ENCODE results near the gene CACNA1D.

Gene CACNA1D

DNA sequence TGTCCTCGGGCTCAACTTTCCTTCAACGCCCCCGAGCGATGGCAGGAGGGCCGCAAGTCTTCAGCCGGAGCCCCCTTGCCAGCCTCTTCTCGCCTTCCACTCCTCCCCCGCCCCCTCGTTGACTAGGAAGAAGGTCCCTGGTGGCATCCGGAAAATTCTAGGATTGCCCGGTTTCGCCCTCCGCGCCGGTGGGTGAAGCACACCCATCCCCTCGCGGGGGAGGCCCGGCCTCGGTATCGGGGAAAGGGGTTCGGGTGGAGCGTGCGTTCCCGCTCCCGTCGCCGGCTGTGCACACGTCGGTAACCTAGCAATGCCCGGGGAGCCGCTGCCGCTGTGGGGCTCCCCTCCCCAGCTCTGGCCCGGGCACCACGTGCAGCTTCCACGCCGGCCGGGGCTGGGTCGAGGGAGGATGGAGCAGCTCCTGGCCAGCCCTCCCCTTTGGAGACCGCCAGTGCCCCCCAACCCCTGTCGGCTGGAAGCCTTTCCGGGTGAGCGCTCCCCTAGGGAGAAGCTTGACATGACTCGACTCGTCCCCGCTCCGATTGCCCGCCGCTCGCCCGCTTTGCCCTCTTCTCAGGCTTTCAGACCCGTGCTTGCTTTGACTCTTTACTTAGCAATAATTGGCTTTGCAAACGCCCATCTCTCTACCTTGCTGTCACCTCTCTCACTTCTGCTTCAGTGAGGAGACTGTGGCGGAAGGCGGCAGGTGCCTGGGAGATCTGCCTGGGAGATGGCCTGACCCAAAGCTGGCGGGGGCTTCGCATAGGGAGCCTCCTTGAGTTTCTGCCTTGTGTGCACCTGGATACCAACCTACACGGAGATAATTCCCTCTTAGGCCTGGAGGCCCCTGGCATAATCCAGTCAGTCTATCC is 1.3 kb downstream of the CACNA1D start:
- H3K27ac ChIP-seq, result no peak overlapping the region
- TF ChIP-seq, protein P1, sequence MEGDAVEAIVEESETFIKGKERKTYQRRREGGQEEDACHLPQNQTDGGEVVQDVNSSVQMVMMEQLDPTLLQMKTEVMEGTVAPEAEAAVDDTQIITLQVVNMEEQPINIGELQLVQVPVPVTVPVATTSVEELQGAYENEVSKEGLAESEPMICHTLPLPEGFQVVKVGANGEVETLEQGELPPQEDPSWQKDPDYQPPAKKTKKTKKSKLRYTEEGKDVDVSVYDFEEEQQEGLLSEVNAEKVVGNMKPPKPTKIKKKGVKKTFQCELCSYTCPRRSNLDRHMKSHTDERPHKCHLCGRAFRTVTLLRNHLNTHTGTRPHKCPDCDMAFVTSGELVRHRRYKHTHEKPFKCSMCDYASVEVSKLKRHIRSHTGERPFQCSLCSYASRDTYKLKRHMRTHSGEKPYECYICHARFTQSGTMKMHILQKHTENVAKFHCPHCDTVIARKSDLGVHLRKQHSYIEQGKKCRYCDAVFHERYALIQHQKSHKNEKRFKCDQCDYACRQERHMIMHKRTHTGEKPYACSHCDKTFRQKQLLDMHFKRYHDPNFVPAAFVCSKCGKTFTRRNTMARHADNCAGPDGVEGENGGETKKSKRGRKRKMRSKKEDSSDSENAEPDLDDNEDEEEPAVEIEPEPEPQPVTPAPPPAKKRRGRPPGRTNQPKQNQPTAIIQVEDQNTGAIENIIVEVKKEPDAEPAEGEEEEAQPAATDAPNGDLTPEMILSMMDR (IDR thresholded peaks at IDR 0.05), result no peak
- no peak for TF ChIP-seq ZFX (IDR thresholded peaks at IDR 0.05; ENCODE audit: borderline replicate concordance)

DNA sequence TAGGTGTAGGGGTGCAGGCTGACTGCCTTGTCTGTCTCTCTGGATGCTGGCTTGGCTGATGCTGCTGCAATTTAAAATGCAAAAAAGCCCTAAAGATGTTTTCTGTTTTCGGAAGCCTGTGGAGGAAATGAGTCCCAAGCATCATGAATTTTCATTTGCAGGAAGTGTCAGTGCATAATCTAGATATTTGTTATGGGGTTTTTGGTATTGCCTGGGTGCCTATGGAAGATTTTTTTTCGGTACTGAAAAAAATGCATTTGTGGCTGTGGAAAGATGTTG is 1.9 kb downstream of the CACNA1D start:
- no peak overlapping the region for H3K27ac ChIP-seq
- no peak for TF ChIP-seq ZFX (IDR thresholded peaks at IDR 0.05; ENCODE audit: borderline replicate concordance)
- TF ChIP-seq, protein P1 (IDR thresholded peaks at IDR 0.05), result no peak

DNA sequence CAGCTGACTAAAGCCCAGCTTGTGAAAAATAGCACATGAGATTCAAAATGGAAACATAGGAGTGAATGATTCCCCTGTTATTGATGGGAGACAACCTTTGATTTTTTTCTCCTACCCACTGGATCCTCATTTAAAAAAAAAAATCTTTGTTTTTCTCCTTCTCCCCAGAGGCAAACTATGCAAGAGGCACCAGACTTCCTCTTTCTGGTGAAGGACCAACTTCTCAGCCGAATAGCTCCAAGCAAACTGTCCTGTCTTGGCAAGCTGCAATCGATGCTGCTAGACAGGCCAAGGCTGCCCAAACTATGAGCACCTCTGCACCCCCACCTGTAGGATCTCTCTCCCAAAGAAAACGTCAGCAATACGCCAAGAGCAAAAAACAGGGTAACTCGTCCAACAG is 2.6 kb downstream of the CACNA1D start:
- TF ChIP-seq ZFX (IDR thresholded peaks at IDR 0.05; ENCODE audit: borderline replicate concordance), result no peak

DNA sequence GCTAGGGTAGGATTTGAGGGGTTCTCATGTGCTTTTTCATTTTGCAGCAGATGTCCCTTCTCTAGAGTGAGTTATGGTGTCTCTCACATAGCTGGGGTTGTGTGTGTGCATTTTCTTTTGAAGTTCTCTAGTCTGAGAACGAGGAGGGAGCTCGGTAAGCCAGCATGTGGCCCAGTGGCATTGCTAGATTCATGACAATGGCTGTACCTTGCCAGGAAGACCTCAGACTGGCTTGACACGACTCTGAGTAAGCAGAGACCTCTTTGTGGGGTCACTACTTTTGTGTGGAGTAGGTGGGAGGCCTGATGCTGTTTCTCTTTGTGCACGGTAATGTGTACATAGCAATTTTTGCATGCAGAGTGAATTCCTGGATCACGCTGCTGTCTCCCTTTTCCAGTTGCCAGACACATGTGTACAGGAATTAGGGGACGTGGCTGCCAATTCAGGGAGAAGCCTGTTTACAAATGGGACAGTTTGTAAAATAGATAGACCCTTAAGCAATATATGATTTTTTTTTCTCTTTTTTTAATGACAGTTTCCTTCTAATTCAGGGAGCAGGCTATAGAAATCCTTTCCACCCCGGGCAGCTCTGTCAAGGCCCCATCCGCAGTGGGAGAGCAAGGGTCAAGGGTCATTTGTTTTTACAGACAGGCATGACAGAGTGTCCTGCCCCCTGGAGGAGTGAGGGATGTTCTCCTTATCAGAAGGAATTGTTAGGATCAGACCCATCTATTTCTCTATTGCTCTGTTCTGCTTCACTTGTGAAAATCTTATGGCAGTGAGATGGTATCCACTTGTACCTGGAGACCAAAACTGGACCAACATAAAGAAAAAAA is 4.6 kb downstream of the CACNA1D start:
- no peak overlapping the region for H3K27ac ChIP-seq
- TF ChIP-seq, protein P1 (IDR thresholded peaks at IDR 0.05), result peak; percentile 24; the same call in 1 of the 2 replicates
- no peak for TF ChIP-seq ZFX (IDR thresholded peaks at IDR 0.05; ENCODE audit: borderline replicate concordance)

More for the DNA sequence above, 2.6 kb downstream of the CACNA1D start:
- no peak overlapping the region for H3K27ac ChIP-seq

DNA sequence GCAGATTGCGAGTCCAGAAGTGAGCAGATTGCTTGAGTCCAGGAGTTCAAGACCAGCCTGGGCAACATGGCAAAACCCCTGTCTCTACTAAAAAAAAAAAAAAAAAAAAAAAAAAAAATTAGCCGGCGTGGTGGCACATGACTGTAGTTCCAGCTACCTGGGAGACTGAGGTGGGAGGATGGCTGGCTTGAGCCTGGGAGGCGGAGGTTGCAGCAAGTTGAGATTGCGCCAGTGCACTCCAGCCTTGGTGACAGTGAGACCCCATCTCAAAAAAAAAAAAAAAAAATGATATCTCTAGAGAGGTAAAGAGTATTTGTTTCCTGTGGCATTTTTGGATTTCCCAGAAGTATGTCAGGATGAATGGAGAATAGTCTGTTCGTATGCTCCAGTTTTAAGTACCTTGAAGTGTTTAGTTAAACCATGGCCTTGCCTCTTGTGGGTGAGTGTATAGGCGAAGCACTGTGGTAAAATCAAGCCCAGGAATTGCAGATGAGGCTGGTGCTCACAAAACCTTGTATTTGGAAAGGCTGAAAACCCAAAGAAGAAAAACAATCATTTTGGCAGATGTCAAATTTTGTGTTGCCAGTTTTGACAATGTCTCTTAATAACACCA is 5.9 kb downstream of the CACNA1D start:
- H3K27ac ChIP-seq, result no peak overlapping the region
- TF ChIP-seq, protein P1 (IDR thresholded peaks at IDR 0.05), result no peak
- no peak for TF ChIP-seq ZFX (IDR thresholded peaks at IDR 0.05; ENCODE audit: borderline replicate concordance)

DNA sequence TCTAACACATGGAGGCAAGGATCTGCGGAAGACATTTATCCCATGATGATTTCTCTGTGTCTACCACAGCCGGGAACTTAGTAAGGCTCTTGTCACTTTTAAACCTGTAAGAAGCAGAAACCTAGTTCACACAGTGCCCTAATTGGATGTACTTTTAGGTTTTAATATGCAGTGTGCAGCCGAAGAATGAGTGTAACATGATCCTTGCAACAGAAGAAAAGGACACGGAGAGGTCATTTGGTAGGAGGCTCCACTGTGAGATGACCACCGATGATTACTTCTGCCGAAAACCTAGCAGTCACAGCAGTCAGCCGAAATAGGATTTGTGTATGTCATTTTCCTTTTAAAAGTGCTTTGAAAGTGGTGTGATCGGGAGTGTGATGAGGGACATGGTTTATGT is 6.8 kb downstream of the CACNA1D start:
- TF ChIP-seq, protein P1 (IDR thresholded peaks at IDR 0.05), result no peak
- no peak for TF ChIP-seq ZFX (IDR thresholded peaks at IDR 0.05; ENCODE audit: borderline replicate concordance)
- no peak overlapping the region for H3K27ac ChIP-seq

DNA sequence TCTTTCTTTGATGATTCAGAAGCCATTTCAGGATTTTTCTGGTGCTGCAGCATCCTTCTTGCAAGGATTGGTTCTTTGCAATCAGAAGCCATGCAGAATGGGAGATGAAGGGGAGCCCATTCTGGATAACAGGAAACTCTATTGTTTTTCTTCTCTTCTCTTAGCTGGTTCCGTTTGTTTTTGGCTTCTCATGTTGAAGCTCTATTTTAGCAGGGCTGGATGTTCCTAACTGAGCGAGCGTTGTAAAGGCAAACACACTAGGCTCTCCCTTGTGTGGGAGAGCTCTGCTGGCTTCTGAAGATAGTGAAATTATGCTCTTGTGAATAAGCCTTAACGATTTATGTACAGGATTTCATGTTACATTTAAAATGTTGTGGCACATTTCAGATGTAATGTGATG is 8.3 kb downstream of the CACNA1D start:
- no peak overlapping the region for H3K27ac ChIP-seq
- TF ChIP-seq, protein P1 (IDR thresholded peaks at IDR 0.05), result no peak
